ENCODE results near the gene TMEM154.

GRCh38 chr4:152575533-152575932 lies 104.3 kb downstream of the TMEM154 start:
- TF ChIP-seq EZH2 (IDR thresholded peaks at IDR 0.05; ENCODE audit: borderline replicate concordance): no peak
- TF ChIP-seq CTCF (IDR thresholded peaks at IDR 0.05; ENCODE audit: poor library complexity): no peak

Measured in hepatocyte (in vitro differentiated cells).